OCI-LY3 (cell line): ENCODE results near the gene SH2D3C.

Source experiments
- H2AFZ ChIP-seq: fragments of 200-600, 300-600 bp; shearing (Covaris generic); 2 replicates; pipeline ENCODE4 v1.6.0; 2014; ENCODE audit warnings: antibody characterized with exemption, low read depth, low read length
- H3K27ac ChIP-seq: fragments of 200-600, 300-600 bp; sonication (generic); 2 replicates; pipeline ENCODE4 v1.5.1; 2014; ENCODE audit warnings: mild to moderate bottlenecking, low read length, moderate library complexity, mixed read lengths
- H3K27me3 ChIP-seq: fragments of 200-600, 300-600 bp; sonication (generic); 2 replicates; pipeline ENCODE4 v1.6.1; 2014; ENCODE audit warnings: low read depth, low read length, mixed read lengths
- H3K36me3 ChIP-seq: fragments of 200-600, 300-600 bp; sonication (generic); replicated peaks from 2 replicates; pipeline ENCODE3; 2014; ENCODE audit warnings: low read depth, low read length, mixed read lengths
- H3K4me1 ChIP-seq: fragments of 300-600, 200-600 bp; sonication (generic); 2 replicates; pipeline ENCODE4 v1.6.1; 2014; ENCODE audit warnings: low read length, mixed read lengths
- H3K4me2 ChIP-seq: fragments of 200-600, 300-600 bp; sonication (generic); 2 replicates; pipeline ENCODE4 v1.6.1; 2014; ENCODE audit warnings: low read length, mixed read lengths
- H3K4me3 ChIP-seq: fragments of 300-600, 200-600 bp; sonication (generic); 2 replicates; pipeline ENCODE4 v1.5.1; 2014; ENCODE audit warnings: antibody characterized with exemption, mild to moderate bottlenecking, low read length, moderate library complexity
- H3K79me2 ChIP-seq: fragments of 300-600, 200-600 bp; shearing (Covaris generic); 2 replicates; pipeline ENCODE4 v1.6.1; 2014; ENCODE audit warnings: mild to moderate bottlenecking, low read length, mixed read lengths
- H3K9ac ChIP-seq: fragments of 300-600, 200-600 bp; shearing (Covaris generic); 2 replicates; pipeline ENCODE4 v1.6.0; 2014; ENCODE audit warnings: mild to moderate bottlenecking, low read length, moderate library complexity
- H3K9me3 ChIP-seq: fragments of 200-600, 300-600 bp; shearing (Covaris generic); 2 replicates; pipeline ENCODE4 v1.6.1; 2014; ENCODE audit warnings: low read length, mixed read lengths; ENCODE audit not compliant: insufficient read depth
- H4K20me1 ChIP-seq: fragments of 200-600, 300-600 bp; sonication (generic); 2 replicates; pipeline ENCODE4 v1.6.1; 2016; ENCODE audit warnings: low read length, mixed read lengths; ENCODE audit not compliant: insufficient read depth
- CTCF ChIP-seq: fragments of 200-600, 300-600 bp; sonication (generic); IDR thresholded peaks from 2 replicates; pipeline ENCODE4 v1.5.1; 2014; ENCODE audit warnings: antibody characterized with exemption, low read length, low read depth
- EZH2phosphoT487 ChIP-seq: fragments of 200-600 bp; shearing (Covaris generic); IDR thresholded peaks from 2 replicates; pipeline ENCODE4 v1.6.1; 2018; ENCODE audit warnings: antibody characterized with exemption, mixed run types, low read depth

The SH2D3C gene

DNA sequence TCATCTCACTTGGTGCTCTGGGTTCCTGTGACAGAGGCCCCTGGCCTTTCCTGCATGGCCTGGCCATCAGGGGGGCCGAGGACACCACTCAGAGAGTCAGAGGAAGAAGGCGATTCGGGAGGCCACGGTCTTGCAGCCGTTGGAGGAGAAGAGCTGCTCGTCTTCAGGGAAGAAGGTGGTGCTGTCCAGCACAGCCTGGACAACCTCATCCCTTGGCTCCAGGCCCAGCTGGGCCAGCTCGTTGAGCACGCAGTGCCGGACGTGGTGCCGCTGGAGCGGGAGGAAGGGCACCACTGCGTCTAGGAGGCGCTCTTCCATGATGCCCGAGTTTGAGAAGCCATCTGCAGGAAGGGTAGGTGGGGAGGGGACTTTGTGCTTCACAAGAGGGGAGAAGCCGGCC, 46.5 kb downstream of the SH2D3C start:
- TF ChIP-seq CTCF (no peak), EZH2phosphoT487 (no peak)
- Histone ChIP-seq H3K27ac (no peak overlapping the region), H3K9me3 (no peaks in the 10 kb centered on the region), H2AFZ (no peak overlapping the region), H4K20me1 (no peaks in the 10 kb centered on the region), H3K4me2 (no peak overlapping the region), H3K36me3 (no peaks in the 10 kb centered on the region), H3K9ac (no peak overlapping the region), H3K4me3 (no peak overlapping the region), H3K4me1 (peaks cover 13% of the 10 kb centered on the region), H3K27me3 (no peaks in the 10 kb centered on the region), H3K79me2 (no peaks in the 10 kb centered on the region)

- TF ChIP-seq EZH2phosphoT487 (no peak), CTCF (no peak)
- Histone ChIP-seq H4K20me1 (no peaks in the 10 kb centered on the region), H3K9ac (no peak overlapping the region), H3K9me3 (no peaks in the 10 kb centered on the region), H3K4me2 (no peak overlapping the region), H3K27ac (no peak overlapping the region), H3K4me1 (peaks cover 13% of the 10 kb centered on the region), H3K36me3 (no peaks in the 10 kb centered on the region), H3K79me2 (no peaks in the 10 kb centered on the region), H3K4me3 (no peak overlapping the region), H3K27me3 (no peaks in the 10 kb centered on the region), H2AFZ (no peak overlapping the region)
Observed at GRCh38 chr9:127730799-127731410, 47.6 kb downstream of the SH2D3C start.

DNA sequence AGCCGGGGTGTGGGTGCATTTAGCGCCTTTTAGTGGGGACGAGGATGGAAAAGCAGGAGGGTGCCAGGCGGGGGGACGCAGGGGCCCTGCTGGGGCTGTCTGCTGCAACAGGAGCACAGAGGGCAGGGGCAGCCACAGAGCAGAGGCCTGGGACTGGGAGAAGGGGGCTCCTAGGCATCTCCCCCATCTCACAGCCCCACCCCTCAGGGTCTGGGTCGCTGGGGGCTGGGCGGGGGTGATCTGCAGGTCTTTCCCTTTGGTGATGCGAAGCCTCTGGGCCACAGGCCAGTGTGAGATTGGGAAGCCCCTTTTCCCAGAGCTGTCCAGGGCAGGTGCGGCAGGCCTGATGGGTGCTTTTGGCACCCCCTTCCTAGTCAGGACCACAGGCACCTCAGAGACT, 48.2 kb downstream of the SH2D3C start:
- peaks cover 9% of the 10 kb centered on the region for H3K4me1 ChIP-seq
- no peaks in the 10 kb centered on the region for H4K20me1 ChIP-seq
- no peaks in the 10 kb centered on the region for H3K27me3 ChIP-seq
- no peak overlapping the region for H3K9ac ChIP-seq
- H3K4me2 ChIP-seq: no peak overlapping the region
- H3K9me3 ChIP-seq: no peaks in the 10 kb centered on the region
- no peak overlapping the region for H3K27ac ChIP-seq
- H3K4me3 ChIP-seq: no peak overlapping the region
- TF ChIP-seq EZH2phosphoT487 (no peak), CTCF (no peak)
- no peaks in the 10 kb centered on the region for H3K36me3 ChIP-seq
- no peak overlapping the region for H2AFZ ChIP-seq
- no peaks in the 10 kb centered on the region for H3K79me2 ChIP-seq

DNA sequence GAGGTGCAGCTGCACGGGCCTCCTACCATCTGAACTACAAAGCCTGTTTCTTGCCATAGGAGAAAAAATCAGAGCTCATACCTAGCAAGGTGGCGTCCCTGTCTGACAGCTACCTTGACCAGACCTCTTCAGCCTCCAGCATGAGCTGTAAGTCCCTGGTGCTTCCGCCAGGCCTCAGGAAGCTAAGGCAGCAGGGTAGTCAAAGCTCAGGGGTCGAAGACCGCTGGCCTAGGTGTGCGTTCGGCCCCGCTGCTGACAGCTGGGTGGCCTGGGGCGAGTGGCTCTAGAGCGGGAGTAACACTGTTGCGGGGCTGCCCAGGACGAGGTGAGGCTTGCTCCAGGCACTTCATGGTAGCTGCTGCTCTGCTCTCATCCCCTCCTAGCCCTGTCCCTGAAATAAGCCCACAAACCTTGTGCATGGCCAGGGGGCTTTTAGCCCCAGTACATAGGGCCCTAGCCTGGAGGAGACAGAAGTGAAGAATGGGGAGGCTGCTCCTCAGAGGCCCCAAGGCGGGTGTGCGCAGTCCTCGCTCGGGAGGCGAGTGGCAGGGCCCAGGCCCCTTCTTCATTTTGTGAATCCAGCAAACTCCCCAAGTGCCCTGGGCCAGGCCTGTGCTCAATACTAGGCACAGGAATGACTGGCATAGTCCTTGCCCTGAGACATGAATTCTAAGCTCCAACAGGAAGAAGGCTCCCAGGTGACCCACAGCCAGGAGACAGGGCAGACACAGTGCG, 48.8 kb downstream of the SH2D3C start:
- H3K9me3 ChIP-seq: no peaks in the 10 kb centered on the region
- no peak overlapping the region for H3K4me3 ChIP-seq
- H3K4me1 ChIP-seq: peaks cover 9% of the 10 kb centered on the region
- H3K27ac ChIP-seq: no peak overlapping the region
- H3K36me3 ChIP-seq: no peaks in the 10 kb centered on the region
- H3K27me3 ChIP-seq: no peaks in the 10 kb centered on the region
- H3K9ac ChIP-seq: no peak overlapping the region
- H3K4me2 ChIP-seq: no peak overlapping the region
- TF ChIP-seq EZH2phosphoT487 (no peak), CTCF (no peak)
- H2AFZ ChIP-seq: no peak overlapping the region
- H4K20me1 ChIP-seq: no peaks in the 10 kb centered on the region
- no peaks in the 10 kb centered on the region for H3K79me2 ChIP-seq
